Fibroblast of mammary gland (primary cell): ENCODE measurements around the gene HMGN4.

Experiments used
- DNase-seq: peaks from one replicate; pipeline ENCODE4 v3.0.0-alpha.2; 2010; ENCODE audit warnings: low read depth
- H3K4me3 ChIP-seq: 2 replicates; pipeline ENCODE4 v1.5.1; 2011; ENCODE audit warnings: low read depth, mild to moderate bottlenecking, low read length, moderate library complexity; ENCODE audit not compliant: control insufficient read depth
- TF ChIP-seq, protein P1 (sequence below): conservative IDR thresholded peaks from 2 replicates; pipeline ENCODE4 v1.5.1; 2011; ENCODE audit warnings: low read depth, low read length, inconsistent platforms; ENCODE audit not compliant: control insufficient read depth, insufficient read depth

The HMGN4 gene

DNA sequence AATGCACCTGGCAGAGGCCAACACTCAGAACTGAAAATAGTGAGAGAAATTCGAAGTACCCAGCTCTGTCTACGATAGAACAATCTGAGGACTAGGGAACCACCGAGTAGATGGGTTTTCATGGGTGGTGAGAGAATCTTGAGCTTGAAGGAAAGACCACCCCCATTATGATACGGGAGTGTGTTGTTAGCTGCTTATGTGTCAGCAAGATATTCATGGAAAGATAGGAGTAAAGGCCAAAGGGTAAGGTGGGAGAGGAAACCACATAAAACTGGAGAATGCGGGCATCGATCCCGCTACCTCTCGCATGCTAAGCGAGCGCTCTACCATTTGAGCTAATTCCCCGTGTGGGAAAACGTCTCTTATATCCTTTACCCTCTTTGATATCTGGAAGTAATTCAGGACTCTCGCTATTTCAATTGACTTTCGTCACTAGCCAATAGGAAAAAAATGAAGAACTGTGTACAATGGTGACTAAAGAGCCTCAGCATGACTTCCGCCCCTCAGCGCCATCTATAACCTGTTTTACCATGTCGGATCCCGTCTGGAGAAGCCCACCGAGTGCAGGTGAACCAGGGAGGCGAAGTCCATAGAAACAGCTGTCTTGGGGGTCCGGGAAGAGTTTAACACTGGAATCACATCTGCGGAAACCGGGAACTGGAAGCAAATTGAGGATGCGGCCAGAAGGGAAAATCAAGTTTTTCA is 33.6 kb downstream of the HMGN4 start:
- H3K4me3 ChIP-seq: peak overlapping the region; percentile 84
- TF ChIP-seq, protein P1, sequence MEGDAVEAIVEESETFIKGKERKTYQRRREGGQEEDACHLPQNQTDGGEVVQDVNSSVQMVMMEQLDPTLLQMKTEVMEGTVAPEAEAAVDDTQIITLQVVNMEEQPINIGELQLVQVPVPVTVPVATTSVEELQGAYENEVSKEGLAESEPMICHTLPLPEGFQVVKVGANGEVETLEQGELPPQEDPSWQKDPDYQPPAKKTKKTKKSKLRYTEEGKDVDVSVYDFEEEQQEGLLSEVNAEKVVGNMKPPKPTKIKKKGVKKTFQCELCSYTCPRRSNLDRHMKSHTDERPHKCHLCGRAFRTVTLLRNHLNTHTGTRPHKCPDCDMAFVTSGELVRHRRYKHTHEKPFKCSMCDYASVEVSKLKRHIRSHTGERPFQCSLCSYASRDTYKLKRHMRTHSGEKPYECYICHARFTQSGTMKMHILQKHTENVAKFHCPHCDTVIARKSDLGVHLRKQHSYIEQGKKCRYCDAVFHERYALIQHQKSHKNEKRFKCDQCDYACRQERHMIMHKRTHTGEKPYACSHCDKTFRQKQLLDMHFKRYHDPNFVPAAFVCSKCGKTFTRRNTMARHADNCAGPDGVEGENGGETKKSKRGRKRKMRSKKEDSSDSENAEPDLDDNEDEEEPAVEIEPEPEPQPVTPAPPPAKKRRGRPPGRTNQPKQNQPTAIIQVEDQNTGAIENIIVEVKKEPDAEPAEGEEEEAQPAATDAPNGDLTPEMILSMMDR: no peak
- peak; percentile 89 for DNase-seq

DNA sequence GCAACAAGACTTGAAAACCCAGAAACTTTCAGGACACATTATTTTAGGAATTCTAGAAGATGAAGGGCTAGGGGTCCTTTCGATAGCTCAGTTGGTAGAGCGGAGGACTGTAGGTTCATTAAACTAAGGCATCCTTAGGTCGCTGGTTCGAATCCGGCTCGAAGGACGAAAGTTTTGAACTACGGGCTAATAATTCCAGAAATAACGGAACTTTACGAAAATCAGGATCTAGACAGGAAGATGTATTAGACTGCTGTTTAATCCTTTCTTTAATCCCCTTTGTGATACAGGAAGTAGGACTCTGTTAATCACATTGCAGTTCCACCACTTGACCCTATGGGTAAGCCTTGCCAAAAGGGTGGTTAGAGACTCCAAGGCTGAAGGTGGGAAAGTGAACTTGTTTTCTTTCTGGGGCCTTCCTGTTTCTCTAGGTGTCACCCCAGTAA is 37.4 kb downstream of the HMGN4 start:
- TF ChIP-seq, protein P1: no peak
- DNase-seq: peak; percentile 66
- no peak overlapping the region for H3K4me3 ChIP-seq

DNA sequence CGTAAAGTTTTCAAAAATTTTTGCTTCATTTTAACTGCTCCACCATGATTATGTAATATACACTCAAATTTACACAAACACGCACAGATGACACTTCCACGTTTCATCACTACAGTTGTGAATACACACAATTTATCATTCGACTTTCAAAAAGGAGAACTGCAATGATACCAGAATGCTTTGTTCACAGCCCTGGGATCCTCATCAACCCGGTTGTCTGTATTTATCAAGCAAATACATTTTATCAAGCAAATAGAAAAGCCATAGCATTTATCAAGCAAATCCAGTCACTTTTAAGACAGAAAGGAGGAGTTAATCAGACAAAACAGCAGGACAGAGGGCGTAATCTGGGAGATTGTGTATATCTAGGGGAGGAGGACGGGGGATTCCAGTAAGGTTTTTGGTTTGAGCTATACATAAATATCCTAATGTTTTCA is 38.3 kb downstream of the HMGN4 start:
- TF ChIP-seq, protein P1: no peak
- peak overlapping the region; percentile 57 for H3K4me3 ChIP-seq

DNA sequence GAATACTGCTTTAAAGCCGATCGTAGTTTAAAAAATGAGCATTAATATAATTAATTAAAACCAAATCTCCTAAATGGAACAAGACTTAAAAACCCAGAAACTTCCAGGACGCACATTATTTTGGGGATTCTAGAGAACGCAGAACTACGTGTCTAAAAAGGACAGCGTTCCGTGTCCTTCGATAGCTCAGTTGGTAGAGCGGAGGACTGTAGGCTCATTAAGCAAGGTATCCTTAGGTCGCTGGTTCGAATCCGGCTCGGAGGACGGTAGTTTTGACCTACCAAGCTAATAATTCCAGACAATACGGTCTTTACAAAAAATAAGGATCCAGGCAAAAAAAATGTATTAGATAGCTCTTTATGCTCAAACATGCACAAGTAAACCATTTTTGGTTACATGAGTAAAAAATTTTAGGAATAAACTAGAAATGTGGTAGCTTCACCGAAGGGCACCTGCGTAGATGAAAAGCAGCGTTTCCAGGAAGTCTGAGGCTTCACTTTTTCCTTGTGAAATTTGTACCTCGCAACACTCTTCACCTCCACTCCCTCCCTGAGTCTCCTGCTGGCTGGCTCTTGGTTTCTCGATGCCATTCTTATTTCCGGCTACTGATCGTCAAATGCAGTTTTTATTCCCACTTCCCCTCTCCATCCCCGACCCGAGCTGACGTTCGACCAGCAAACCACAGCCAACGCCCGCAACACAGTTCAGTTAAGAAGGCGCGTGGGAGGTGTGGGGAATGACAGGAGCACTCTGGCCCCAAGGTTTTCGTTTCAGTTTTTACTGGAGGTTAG is 39.0 kb downstream of the HMGN4 start:
- DNase-seq: peak; percentile 91
- peak overlapping the region; percentile 57 for H3K4me3 ChIP-seq
- TF ChIP-seq, protein P1: no peak

More for the DNA sequence above, 38.3 kb downstream of the HMGN4 start:
- no peak for DNase-seq

DNA sequence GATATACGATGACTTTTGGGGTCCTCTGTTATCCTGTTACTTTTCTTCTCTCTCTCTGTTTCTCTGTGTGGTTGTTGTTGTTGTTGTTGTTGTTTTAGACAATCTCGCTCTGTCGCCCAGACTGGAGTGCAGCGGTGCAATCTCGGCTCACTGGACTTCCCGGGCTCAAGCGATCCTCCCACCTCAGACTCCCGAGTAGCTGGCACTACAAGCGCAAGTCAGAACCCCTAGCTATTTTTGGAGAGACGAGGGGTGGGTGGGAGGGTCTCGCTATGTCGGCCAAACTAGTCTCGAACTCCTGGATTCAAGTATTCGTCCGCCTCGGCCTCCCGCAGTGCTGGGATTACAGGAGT is 39.5 kb downstream of the HMGN4 start:
- peak overlapping the region; percentile 57 for H3K4me3 ChIP-seq
- TF ChIP-seq, protein P1: no peak
- DNase-seq: no peak

DNA sequence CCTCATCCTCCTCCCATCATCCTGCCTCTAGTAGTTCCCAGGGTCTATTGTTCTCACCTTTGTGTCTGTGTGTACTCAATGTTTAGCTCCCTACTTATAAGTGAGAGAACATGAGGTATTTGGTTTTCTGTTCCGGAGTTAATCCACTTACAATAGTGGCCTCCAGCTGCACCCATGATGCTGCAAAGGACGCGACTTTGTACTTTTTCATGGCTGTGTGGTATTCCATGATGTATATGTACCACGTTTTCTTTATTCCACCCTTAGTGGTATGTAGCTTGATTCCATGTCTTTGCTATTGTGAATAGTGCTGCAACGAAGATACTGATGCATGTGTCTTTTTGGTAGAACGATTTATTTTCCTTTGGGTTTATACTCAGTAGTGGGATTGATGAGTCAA is 40.1 kb downstream of the HMGN4 start:
- TF ChIP-seq, protein P1: no peak
- no peak for DNase-seq
- H3K4me3 ChIP-seq: no peak overlapping the region
